Keratinocyte (primary cell): ENCODE results near the gene REX1BD.

ENCODE experiments used
- EZH2 ChIP-seq: IDR thresholded peaks from one replicate; pipeline ENCODE4 v1.6.1; 2012; ENCODE audit warnings: inconsistent platforms, mild to moderate bottlenecking, low read length, moderate library complexity
- TF ChIP-seq, protein P1 (sequence below), 3 experiments: IDR thresholded peaks in 1 of 3; conservative IDR thresholded peaks in 1 of 3; optimal IDR thresholded peaks in 1 of 3; 2 replicates in 2 of 3; 3 replicates in 1 of 3; pipeline versions ENCODE3 to v1.5.1; 2011; ENCODE audit warnings: low read length in 3 of 3, mild to moderate bottlenecking in 3 of 3, moderate library complexity in 2 of 3, control low read depth in 1 of 3, inconsistent platforms in 1 of 3; ENCODE audit not compliant: insufficient read depth in 2 of 3; ENCODE audit errors: extremely low read depth in 1 of 3

DNA sequence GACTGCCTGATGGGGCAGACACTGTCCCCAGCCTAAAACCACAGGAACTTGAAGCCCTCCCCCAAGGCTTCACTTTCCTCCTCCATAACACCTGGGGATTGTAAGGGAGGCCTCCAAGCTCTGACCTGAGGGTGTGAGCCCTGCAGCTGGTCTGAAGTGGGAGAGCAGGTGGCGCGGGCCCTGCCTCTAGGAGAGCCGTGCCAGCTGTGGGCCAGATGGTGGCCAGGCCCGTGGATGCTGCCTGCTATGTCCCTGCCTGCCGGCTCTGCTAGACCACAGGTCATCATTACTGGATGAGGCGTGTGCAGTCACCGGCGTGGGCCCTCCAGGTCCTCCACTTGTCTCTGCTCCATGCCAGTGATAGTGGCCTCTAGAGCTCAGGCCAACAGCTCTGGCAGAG lies 44.7 kb downstream of the REX1BD start:
- TF ChIP-seq, protein P1, sequence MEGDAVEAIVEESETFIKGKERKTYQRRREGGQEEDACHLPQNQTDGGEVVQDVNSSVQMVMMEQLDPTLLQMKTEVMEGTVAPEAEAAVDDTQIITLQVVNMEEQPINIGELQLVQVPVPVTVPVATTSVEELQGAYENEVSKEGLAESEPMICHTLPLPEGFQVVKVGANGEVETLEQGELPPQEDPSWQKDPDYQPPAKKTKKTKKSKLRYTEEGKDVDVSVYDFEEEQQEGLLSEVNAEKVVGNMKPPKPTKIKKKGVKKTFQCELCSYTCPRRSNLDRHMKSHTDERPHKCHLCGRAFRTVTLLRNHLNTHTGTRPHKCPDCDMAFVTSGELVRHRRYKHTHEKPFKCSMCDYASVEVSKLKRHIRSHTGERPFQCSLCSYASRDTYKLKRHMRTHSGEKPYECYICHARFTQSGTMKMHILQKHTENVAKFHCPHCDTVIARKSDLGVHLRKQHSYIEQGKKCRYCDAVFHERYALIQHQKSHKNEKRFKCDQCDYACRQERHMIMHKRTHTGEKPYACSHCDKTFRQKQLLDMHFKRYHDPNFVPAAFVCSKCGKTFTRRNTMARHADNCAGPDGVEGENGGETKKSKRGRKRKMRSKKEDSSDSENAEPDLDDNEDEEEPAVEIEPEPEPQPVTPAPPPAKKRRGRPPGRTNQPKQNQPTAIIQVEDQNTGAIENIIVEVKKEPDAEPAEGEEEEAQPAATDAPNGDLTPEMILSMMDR (optimal IDR thresholded peaks at IDR 0.05 in 1 of 3, IDR thresholded peaks at IDR 0.05 in 1 of 3, conservative IDR thresholded peaks at IDR 0.05 in 1 of 3; ENCODE audit: extremely low read depth in 1 of 3, insufficient read depth in 2 of 3, low read length in 3 of 3), result no peak
- no peak for TF ChIP-seq EZH2
